HG02973 (cell line): ENCODE measurements around the gene IFT88.
"Not testable (repeated sequence)": the region's sequence is repeated elsewhere in the genome, so short reads cannot be mapped to it uniquely, and the experiment has no call there.

Experiments
- ATAC-seq: cut with Tn5 transposase; IDR thresholded peaks from one replicate; pipeline ENCODE4 v1.9.1; 2021; ENCODE audit warnings: moderate library complexity; ENCODE audit not compliant: unreplicated experiment

Gene IFT88

GRCh38 chr13:20616059-20616797, 49.3 kb downstream of the IFT88 start:
- no peak for ATAC-seq

DNA sequence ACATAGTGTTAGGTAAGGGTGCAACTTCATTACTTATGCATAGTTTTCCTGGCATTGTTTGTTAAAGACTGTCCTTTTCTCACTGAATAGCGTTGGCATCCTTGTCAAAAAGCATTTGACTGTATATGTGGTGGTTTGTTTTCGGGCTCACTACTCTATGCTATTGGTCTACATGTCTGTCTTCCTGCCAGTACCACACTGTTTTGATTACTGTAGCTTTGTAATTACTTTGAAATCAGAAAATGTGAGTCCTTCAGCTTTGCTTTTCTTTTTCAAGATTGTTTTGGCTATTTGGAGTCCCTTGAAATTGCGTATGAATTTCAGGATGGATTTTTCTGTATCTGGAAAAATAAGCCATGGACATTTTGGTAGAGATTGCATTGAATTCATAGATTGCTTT, 56.0 kb downstream of the IFT88 start:
- no peak for ATAC-seq

- no peak for ATAC-seq
Measured at GRCh38 chr13:20624213-20624612, 57.3 kb downstream of the IFT88 start.

DNA sequence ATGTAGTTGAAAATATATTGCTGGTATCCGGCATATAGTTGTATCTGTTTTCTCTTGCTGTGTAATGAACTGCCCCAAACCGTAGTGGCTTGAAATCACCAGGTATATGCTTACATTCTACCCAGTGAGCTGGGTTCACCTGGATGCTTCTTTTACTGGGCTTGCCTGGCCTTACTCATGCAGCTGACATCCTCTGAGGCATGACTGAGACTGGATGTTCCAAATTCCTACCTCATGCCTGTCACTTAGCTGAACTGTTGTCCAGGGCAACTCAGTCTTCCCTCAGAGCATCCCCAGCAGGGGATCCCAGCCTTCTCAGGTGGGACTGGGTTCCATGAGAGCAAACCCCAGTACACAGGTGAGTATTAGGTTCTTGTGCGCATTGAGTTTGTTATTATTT, 66.8 kb downstream of the IFT88 start:
- ATAC-seq: no peak

- no peak for ATAC-seq
Measured at GRCh38 chr13:20636079-20636478, 69.1 kb downstream of the IFT88 start.

GRCh38 chr13:20637811-20638210, 70.9 kb downstream of the IFT88 start:
- no peak for ATAC-seq

DNA sequence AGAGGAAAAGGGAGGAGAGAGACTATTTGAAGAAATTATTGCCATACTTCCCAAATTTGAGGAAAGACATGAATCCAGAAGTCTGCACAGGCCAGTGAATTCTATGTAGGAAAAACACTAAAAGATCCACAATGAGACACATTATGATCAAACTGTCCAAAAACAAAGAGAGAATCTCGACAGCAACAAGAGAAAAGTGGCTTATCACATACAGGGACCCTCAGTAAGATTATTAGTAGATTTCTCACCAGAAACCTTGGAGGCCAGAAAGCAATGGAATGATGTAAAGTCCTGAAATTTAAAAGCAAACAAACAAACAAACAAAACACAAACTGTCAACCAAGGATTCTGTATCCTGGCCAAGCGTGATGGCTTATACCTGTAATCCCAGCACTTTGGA, 80.8 kb downstream of the IFT88 start:
- no peak for ATAC-seq

DNA sequence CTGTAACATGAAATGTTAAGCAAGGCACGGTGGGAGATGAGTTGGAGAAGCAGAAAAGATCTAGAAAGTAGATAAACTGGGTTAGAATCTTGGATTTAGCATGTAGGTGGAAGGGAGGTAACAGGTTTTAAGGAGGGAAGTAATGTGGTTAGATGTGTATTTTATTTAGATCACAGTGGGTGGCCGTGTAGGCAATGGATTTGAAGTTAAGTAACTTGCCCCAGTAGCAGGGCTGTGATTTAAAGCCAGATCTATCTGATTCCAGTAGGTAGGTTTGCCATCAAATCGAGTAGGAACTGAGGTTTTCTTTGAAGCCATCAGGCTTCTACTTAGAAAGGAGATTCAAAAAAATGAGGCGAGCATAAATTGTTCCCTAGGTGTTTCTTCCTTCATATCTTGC, 86.0 kb downstream of the IFT88 start:
- no peak for ATAC-seq

GRCh38 chr13:20654156-20654555, 87.2 kb downstream of the IFT88 start:
- no peak for ATAC-seq

DNA sequence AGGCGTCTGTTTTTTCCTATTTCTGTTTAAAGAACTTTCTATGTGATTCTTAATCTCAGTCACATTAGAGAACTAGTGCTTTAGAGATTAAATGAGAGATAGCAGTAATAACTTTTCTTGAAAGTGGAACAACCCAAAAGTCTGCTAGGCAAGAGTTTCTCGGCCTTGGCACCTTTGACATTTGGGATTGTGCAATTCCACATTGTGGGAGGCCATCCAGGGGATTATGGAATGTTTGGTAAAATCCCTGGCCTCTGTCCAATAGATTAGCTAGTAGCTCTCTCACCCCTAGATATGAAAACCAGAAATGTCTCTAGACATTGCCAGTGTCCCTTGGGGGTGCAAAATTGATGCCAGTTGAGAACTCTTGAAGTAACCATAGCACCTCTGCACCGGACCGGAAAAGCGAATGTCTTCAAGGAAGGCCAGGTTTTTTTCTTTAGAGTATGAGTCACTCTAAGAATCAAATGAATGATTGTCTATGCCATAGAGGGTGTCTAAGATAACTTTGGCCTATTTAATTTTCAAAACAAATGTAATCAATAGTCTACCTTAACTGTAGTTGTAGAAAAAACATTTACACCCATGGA, 91.6 kb downstream of the IFT88 start:
- ATAC-seq: no peak

- ATAC-seq: no peak
Measured at GRCh38 chr13:20664351-20664750, 97.4 kb downstream of the IFT88 start.

DNA sequence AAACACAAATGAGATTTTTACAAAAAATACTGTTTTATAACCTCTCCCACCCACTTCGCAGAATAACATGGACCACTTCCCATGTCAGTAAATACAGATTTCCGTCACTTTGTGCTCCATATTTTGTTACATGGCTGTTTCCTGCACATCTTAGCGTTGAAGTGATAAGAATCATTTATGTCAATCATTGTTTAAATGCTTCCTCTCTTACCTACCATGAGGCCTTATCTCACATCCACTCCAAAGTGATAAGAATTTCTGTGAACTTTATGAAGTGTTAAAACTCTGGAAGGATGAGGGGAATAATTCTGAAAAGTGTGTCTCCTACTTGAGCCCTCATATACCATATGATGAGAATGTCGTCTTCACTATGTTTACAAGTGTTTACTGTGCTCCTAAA, 100.0 kb downstream of the IFT88 start:
- ATAC-seq: no peak

GRCh38 chr13:20667857-20668437, 101.0 kb downstream of the IFT88 start:
- ATAC-seq: no peak

- no peak for ATAC-seq
Measured at GRCh38 chr13:20669162-20669561, 102.2 kb downstream of the IFT88 start.

DNA sequence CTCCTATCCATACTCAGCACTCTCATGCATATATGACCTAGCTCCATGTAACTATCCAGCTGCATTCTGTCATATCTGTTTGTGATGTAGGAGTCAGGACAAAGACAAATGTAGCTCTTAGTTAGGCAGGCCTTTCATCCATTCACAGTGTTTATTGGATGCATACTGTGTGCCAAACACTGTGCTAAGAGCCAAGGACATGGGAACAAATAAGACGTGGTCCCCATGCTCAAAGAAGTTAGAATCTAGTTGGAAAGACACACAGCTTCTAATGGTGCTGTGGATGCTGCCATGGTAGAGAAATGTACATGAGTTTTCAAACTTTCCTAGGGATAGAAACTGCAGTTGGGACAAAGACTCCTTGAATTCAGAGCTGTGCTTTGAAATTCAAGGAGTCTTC, 104.8 kb downstream of the IFT88 start:
- no peak for ATAC-seq

- no peak for ATAC-seq
Measured at GRCh38 chr13:20672772-20673171, 105.8 kb downstream of the IFT88 start.

GRCh38 chr13:20673715-20674114, 106.8 kb downstream of the IFT88 start:
- no peak for ATAC-seq

- no peak for ATAC-seq
Measured at GRCh38 chr13:20676213-20676612, 109.3 kb downstream of the IFT88 start.

DNA sequence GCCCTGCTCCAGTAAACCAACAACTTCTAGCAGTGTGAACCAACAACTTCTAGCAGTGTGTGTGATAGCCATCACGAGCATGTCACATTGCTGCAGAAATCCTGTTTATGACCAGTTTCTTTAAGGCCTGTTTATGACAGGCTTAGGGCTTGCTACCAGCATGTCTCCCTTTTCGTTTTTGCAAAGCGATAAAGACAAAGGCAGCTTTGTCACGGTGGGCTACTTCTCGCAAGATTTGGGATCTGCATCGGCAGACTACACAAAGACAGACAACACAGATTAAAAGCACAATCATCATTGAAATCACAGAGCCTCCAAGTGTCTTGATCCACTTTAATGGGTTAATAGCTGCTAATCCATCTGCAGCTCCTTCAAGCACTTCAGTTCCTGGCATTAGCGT, 111.6 kb downstream of the IFT88 start:
- not testable (repeated sequence) for ATAC-seq

- ATAC-seq: no peak
Measured at GRCh38 chr13:20679879-20680278, 112.9 kb downstream of the IFT88 start.

DNA sequence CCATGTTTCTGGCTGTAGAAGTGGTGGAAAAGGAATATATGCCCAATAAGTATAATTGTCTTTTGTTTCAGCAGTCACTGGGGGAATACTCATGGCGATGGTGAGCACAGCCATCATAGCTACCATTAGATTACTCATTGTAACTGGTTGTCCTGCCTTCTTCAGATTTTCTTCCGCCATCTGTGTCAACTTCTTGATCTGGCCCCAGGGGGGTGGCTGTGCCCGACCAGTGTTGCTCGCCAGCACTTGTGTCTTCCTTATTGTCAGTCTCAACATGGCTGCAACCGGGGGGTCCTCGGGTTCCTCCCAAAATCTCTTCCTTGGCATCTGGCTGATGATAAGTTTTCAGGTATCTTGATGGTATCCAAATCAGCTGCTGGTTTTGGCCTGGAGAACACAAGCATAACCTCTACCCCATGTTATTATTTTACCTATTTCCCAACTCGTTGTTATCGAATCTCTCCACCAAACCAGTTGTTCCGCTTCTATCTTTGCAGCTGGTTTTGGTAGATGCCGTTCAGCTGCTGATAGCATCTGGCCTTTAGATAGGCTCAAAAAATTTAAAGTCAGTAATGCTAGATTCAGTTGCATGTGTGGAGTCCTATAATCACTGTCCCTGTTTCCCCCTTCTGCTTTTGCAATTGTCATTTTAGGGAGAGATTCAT, 113.6 kb downstream of the IFT88 start:
- ATAC-seq: no peak

DNA sequence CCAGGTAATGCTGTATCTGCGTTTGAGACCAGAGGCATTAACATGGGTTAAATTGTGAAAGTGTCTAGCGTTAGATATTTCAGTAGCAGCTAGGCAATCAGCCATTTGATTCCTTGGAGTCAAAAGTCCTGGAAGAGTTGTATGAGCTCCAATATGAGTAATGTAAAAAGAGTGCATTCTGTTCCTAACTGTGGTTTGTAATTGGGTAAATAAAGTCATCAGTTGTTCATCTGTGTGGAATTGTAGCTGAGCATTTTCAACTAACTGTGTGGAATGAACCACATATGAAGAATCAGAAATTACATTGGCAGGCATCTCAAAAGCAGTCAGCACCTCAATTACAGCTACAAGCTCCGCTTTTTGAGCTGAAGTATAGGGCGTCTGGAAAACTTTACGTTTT, 114.5 kb downstream of the IFT88 start:
- not testable (repeated sequence) for ATAC-seq
